H1 (cell line): Measurements from ENCODE around the gene SPP1. TPM values are rescaled to one million over a fixed set of nuclear protein-coding genes. Genes with fewer than 3 reads are reported as not detected.

Experiments
- CTCF ChIP-seq, 3 experiments: IDR thresholded peaks; 1 replicate in 2 of 3; 2 replicates in 1 of 3; pipeline versions ENCODE4 v1.5.1 to v1.6.1; 2011; ENCODE audit warnings: low read length in 3 of 3, mild to moderate bottlenecking in 3 of 3, inconsistent platforms in 2 of 3, low read depth in 1 of 3, moderate library complexity in 1 of 3; ENCODE audit not compliant: insufficient read depth in 1 of 3; ENCODE audit errors: control extremely low read depth in 1 of 3
- EZH2 ChIP-seq: fragments of 200-600 bp; sonication (generic); IDR thresholded peaks from 2 replicates; pipeline ENCODE4 v1.7.1; 2012; ENCODE audit warnings: low read depth, mild to moderate bottlenecking, moderate library complexity, low read length, inconsistent platforms; ENCODE audit not compliant: severe bottlenecking
- JUN ChIP-seq: IDR thresholded peaks from 2 replicates; pipeline ENCODE4 v1.6.1; 2011; ENCODE audit warnings: low read depth, mild to moderate bottlenecking, improper control_type of control experiment, low read length
- NANOG ChIP-seq: IDR thresholded peaks from 2 replicates; pipeline ENCODE4 v1.6.1; 2011; ENCODE audit warnings: low read length, low read depth, mild to moderate bottlenecking, inconsistent platforms; ENCODE audit not compliant: insufficient read depth, poor library complexity, severe bottlenecking
- POLR2A ChIP-seq, 2 experiments: IDR thresholded peaks; 1 replicate in 1 of 2; 2 replicates in 1 of 2; pipeline ENCODE4 v1.6.1; 2011; ENCODE audit warnings: low read depth in 2 of 2, low read length in 2 of 2, mild to moderate bottlenecking in 2 of 2; ENCODE audit errors: control extremely low read depth in 1 of 2
- SIN3A ChIP-seq, 2 experiments: IDR thresholded peaks in 1 of 2; conservative IDR thresholded peaks in 1 of 2; 2 replicates each; pipeline ENCODE4 v1.6.1; 2011 to 2012; ENCODE audit warnings: low read length in 2 of 2, improper control_type of control experiment in 1 of 2, low read depth in 1 of 2, mild to moderate bottlenecking in 1 of 2
- polyA plus RNA-seq, 7 experiments: library from polyadenylated mRNA; depleted of rRNA in 3 of 7; stranded (reverse) in 5 of 7; unstranded in 2 of 7; fragments of >200 nt in 5 of 7; fragments of 200-250 nt in 2 of 7; gene quantifications; 1 replicate in 5 of 7; 2 replicates in 1 of 7; 4 replicates in 1 of 7; pipeline versions ENCODE4 v1.2.1 to v1.2.3, GENCODE V29; 2011 to 2013; ENCODE audit warnings: missing spikeins in 2 of 7, mixed read lengths in 2 of 7
- total RNA-seq: library from RNA; stranded (reverse); fragmentation: NEBNext Ultra II Directional; extraction: Animal tissue kit (Norgen Biotek cat#: 25700); gene quantifications from 2 replicates; pipeline ENCODE4 v1.2.1, GENCODE V29; 2021

SPP1 gene
- total and polyA plus RNA-seq, 2 of the 8 experiments (the other 6 are each of a cell fraction or from before 2014, with no cell fraction given) = 13.7 to 26.5 TPM

- TF ChIP-seq NANOG (no peak), SIN3A (conservative IDR thresholded peaks at IDR 0.05 in 1 of 2, IDR thresholded peaks at IDR 0.05 in 1 of 2; ENCODE audit: low read depth in 1 of 2, low read length in 2 of 2) (no peak), JUN (no peak), EZH2 (no peak), CTCF (IDR thresholded peaks at IDR 0.05; ENCODE audit: control extremely low read depth in 1 of 3, insufficient read depth in 1 of 3, low read depth in 1 of 3, low read length in 3 of 3) (no peak), POLR2A (IDR thresholded peaks at IDR 0.05; ENCODE audit: control extremely low read depth in 1 of 2, low read depth in 2 of 2, low read length in 2 of 2) (no peak)
These were observed 19.0 kb upstream of the SPP1 start (continued) for GRCh38 chr4:87956501-87956900.
